Measurements from ENCODE around the gene BACE1-AS.
A peak's percentile ranks its signal among the peaks of the same experiment; 100 is the strongest.
"Not testable (repeated sequence)": the region's sequence is repeated elsewhere in the genome, so short reads cannot be mapped to it uniquely, and the experiment has no call there.

Gene BACE1-AS

GRCh38 chr11:117327255-117327566 is 36.1 kb downstream of the BACE1-AS start:
- not testable (repeated sequence) for DNase-seq (ENCODE audit: low read depth)

- peak; percentile 97 for DNase-seq (ENCODE audit: low read depth)
These were observed 36.6 kb downstream of the BACE1-AS start, which contains the start of gene CEP164 for GRCh38 chr11:117327567-117328374. TSS of gene CEP164 (plus strand) at chr11:117327854. CDS start at chr11:117338587, 10,733 bp downstream.

DNA sequence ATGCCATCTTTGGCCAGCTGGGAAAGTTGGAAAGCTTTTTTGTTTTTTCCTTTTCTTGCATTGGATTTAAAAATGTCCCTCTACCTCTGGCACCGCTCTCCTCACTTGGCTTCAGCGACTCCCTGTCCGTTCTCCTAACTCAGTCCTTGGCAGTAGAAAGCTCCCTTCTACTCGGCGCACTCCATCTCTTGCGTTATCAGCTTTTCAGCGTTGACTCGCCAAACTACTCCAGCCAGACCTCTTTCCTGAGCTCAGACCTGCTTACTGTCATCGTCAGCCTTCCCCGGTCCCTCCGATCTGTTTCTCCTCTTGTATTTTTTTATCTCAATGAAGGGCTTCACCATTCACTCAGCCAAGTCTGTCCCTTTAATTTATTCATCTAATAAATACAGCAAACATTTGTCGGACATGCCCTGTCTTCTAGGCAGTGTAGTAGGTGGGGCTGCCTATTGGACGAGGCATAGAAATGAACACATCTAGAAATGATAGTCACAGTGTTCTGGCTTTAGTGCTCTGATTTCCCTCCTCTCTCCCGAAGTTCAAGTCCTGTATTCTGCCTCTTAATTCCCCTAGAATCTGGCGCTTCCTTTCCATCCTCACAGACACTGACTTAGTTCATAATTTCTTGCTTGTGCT is 37.3 kb downstream of the BACE1-AS start:
- peak; percentile 50 for DNase-seq (ENCODE audit: low read depth)

- no peak for DNase-seq (ENCODE audit: low read depth)
These were observed 41.7 kb downstream of the BACE1-AS start for GRCh38 chr11:117332843-117333242.

- no peak for DNase-seq (ENCODE audit: low read depth)
These were observed 42.8 kb downstream of the BACE1-AS start for GRCh38 chr11:117333917-117334316.

GRCh38 chr11:117334896-117335295 is 43.8 kb downstream of the BACE1-AS start:
- DNase-seq (ENCODE audit: low read depth): no peak

- DNase-seq (ENCODE audit: low read depth): no peak
These were observed 44.3 kb downstream of the BACE1-AS start for GRCh38 chr11:117335399-117335798.

GRCh38 chr11:117337076-117337475 is 45.9 kb downstream of the BACE1-AS start:
- DNase-seq (ENCODE audit: low read depth): no peak

All from fibroblast of gingiva (primary cell).